Coronary artery (tissue), 2 donors: Measurements from ENCODE around the gene ACADVL.

ENCODE experiments used
- DNase-seq: peaks from one replicate; pipeline ENCODE4 v3.0.0-alpha.2; 2017; ENCODE audit warnings: low spot score
- H3K27ac ChIP-seq, 2 donors: fragments of 200-600 bp; sonication (generic); one replicate each; pipeline ENCODE4 v1.5.1; 2016 to 2019
- H3K4me3 ChIP-seq: fragments of 200-600 bp; sonication (generic); 2 replicates; pipeline ENCODE4 v1.5.1; 2016; ENCODE audit warnings: mild to moderate bottlenecking, moderate library complexity
- TF ChIP-seq, protein P1 (sequence below): fragments of 200-600 bp; sonication (generic); IDR thresholded peaks from one replicate; pipeline ENCODE4 v1.5.1; 2019; ENCODE audit warnings: antibody characterized with exemption

Gene ACADVL

GRCh38 chr17:7256766-7257456 lies 37.2 kb downstream of the ACADVL start:
- no peak for DNase-seq
- Histone ChIP-seq H3K4me3 (no peak overlapping the region), H3K27ac (no peak overlapping the region)
- TF ChIP-seq, protein P1, sequence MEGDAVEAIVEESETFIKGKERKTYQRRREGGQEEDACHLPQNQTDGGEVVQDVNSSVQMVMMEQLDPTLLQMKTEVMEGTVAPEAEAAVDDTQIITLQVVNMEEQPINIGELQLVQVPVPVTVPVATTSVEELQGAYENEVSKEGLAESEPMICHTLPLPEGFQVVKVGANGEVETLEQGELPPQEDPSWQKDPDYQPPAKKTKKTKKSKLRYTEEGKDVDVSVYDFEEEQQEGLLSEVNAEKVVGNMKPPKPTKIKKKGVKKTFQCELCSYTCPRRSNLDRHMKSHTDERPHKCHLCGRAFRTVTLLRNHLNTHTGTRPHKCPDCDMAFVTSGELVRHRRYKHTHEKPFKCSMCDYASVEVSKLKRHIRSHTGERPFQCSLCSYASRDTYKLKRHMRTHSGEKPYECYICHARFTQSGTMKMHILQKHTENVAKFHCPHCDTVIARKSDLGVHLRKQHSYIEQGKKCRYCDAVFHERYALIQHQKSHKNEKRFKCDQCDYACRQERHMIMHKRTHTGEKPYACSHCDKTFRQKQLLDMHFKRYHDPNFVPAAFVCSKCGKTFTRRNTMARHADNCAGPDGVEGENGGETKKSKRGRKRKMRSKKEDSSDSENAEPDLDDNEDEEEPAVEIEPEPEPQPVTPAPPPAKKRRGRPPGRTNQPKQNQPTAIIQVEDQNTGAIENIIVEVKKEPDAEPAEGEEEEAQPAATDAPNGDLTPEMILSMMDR = no peak

GRCh38 chr17:7258731-7259554 lies 39.2 kb downstream of the ACADVL start:
- H3K27ac ChIP-seq = no peak overlapping the region
- H3K4me3 ChIP-seq = no peak overlapping the region
- DNase-seq = no peak
- TF ChIP-seq, protein P1 = no peak

GRCh38 chr17:7259555-7259889 lies 39.8 kb downstream of the ACADVL start:
- Histone ChIP-seq H3K27ac (no peak overlapping the region), H3K4me3 (no peak overlapping the region)
- DNase-seq = no peak
- TF ChIP-seq, protein P1 = no peak

- TF ChIP-seq, protein P1 = no peak
- DNase-seq = no peak
- Histone ChIP-seq H3K27ac (no peak overlapping the region), H3K4me3 (no peak overlapping the region)
Measured at GRCh38 chr17:7260151-7260550, 40.4 kb downstream of the ACADVL start.

DNA sequence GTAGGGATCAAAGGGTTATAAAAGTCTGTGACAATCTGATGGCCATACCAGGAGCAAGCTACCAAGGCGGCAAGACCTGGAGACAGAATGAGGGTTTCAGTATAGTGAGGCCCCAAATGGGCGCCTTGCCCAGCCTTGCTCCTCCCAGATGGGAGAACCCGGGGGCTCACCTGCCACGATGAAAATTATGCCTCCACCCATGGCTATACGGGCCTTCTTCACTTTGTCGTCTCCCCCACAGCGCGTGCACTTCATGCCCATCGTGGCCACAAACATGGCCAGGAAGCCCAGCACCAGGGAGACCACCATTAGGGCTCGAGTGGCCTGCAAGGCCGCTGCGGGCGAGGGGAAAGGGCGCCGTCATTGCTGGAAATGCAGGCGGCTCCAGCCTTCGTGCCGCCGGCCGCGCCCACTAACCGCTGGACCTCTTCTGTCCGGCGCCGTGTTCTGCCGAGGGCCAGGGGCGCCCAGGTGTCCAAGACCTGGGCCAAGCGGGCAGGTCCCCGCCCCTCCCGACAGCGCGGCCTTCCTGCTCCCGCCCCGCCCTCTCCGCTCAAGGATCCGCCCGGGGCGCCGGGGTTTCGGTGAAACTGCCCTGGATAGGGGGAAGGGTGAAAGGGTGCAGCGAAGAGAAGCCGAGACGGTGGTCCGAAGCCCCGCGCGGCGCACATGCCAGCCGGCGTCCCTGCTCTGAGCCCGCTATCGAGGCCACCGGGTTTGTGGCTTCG lies 41.1 kb downstream of the ACADVL start:
- H3K27ac ChIP-seq = no peak overlapping the region
- TF ChIP-seq, protein P1 = no peak
- peak overlapping the region; percentile 69 for H3K4me3 ChIP-seq
- no peak for DNase-seq

GRCh38 chr17:7261379-7262191 lies 41.8 kb downstream of the ACADVL start:
- no peak for DNase-seq
- TF ChIP-seq, protein P1 = no peak
- Histone ChIP-seq H3K27ac (no peak overlapping the region), H3K4me3 (peak overlapping the region; percentile 69)
